Subcutaneous adipose tissue (tissue), 4 donors: ENCODE measurements around the gene ERC2. TPM values are rescaled to one million over a fixed set of nuclear protein-coding genes. Genes with fewer than 3 reads are reported as not detected.

Experiments used
- total RNA-seq, 4 donors: library from RNA; depleted of rRNA; stranded (reverse); fragments of >200 nt; gene quantifications; one replicate each; pipeline ENCODE4 v1.1.0, GENCODE V29; 2016
- TF ChIP-seq, protein P1 (sequence below): fragments of 450-650 bp; IDR thresholded peaks from one replicate; pipeline ENCODE4 v1.5.1; 2016; ENCODE audit warnings: low read depth, mild to moderate bottlenecking, control low read depth, antibody characterized with exemption, moderate library complexity

ERC2 gene
- total RNA-seq, 4 donors from 2014 or later, result 1.1 TPM; not detected in 3

DNA sequence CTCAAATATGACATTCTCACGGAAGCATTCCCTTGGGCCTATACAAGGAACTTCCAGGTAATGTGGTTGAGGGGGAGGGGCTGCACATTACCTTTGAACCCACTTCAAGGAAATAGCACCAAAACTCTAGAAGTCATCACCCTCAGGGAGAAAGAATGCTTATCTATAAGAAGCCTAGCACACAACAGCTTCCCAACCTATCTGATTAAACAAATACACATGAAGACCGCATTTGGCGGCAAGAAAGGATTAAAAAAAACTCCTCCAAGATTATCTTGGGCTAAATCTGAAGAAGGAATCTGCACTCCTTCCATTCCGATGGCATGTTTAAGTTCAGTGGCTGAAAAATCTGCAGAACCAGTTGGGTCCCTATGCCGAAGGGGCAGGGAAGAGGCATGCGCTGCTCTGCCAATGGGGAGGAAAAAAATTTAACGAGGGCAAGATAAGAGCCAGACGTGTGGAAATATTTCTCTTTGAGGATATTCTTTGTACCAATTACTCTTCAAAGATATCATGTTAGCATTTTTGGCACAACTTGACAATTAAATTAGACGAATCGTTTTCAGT lies 899.2 kb downstream of the ERC2 start:
- TF ChIP-seq, protein P1, sequence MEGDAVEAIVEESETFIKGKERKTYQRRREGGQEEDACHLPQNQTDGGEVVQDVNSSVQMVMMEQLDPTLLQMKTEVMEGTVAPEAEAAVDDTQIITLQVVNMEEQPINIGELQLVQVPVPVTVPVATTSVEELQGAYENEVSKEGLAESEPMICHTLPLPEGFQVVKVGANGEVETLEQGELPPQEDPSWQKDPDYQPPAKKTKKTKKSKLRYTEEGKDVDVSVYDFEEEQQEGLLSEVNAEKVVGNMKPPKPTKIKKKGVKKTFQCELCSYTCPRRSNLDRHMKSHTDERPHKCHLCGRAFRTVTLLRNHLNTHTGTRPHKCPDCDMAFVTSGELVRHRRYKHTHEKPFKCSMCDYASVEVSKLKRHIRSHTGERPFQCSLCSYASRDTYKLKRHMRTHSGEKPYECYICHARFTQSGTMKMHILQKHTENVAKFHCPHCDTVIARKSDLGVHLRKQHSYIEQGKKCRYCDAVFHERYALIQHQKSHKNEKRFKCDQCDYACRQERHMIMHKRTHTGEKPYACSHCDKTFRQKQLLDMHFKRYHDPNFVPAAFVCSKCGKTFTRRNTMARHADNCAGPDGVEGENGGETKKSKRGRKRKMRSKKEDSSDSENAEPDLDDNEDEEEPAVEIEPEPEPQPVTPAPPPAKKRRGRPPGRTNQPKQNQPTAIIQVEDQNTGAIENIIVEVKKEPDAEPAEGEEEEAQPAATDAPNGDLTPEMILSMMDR, result no peak

DNA sequence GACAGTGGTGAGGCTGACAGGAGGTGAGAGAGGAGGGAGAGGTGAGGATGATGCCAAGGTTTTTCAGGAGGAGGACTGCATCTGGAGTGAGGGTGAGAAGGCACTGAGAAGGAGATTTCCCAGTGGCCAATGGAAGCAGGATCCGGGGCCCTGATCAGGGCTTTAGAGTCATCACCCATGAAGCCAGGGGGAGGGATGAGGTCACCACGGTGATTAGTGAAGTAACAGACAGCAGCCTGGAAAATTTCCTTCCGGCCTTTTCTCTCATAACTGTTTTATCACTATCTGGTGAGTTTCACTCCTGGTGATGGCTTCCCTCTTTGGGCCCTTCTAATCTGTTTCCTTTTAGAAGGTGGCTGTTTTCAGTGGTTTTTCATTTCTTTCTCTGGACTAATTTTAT lies 900.7 kb downstream of the ERC2 start:
- TF ChIP-seq, protein P1, result no peak

DNA sequence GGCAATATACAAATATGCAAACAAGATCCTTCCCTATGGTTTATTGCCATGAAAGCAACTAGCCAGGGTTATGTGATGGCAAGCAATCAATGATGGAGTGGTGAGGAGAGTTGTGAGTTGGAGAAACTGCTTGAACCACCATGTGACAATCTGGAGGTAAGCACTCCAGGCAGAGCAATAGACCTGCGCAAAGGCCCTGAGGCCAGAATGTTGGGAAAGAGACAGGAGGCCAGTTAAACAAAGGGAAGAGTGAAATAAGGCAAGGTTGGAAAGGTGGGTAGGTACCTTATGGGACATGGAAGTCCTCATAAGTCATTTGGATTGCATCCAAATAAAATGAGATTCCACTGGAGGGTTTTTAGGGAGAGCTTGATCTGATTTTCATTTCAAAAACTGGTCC lies 901.1 kb downstream of the ERC2 start:
- TF ChIP-seq, protein P1, result no peak

DNA sequence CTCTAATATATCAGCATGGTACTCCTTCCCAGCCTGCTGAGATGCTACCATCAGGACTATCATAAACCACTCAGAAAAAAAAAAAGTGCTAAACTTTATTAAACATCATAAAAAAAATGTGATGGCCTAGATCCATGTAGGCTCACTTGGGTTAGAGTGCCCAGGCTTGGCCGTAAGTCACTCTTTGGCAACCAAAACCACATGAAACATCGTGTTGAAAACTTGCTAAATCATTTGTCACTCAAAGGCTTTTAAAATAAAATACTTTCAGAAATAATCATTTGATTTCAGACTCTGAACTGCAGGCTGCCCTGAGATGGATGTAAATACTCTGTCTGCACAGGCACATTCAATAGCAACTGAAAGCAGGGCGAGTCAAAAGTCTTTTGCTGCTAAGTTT lies 902.7 kb downstream of the ERC2 start:
- TF ChIP-seq, protein P1, result no peak

DNA sequence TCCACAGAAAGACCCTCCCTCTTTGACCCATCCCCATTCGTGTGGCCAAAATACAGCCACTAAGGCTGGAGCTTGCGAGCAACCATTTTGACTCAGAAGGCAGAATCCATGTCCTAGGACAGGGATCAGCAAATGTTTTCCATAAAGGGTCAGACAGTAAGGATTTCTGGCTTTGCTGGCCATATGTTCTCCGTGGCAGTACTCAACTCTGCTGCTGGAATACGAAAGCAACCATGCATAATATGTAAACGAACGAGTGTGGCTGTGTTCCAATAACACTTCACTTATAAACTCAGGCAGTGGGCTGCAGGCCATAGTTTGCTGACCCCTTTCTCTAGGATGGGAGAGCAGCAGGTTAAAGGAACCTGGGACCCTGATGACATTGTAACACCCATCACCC lies 903.5 kb downstream of the ERC2 start:
- TF ChIP-seq, protein P1, result no peak

DNA sequence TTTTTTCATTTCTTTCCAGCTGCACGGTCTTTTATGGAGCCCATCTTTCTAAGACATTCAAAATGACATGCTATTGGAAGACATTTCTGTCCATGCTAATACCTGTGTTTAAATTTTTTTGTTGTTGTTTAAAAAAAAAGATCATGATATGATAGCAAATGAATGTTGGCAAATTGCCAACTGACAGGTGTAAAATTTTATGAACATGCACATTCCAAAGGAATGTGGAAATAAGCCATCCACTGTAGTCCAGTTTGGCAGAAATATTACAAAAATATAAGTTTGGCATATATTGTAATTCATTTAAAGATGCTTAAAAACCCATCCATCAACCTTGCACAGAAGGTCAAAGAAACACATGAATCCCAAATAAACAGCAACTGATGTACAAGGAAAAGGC lies 905.6 kb downstream of the ERC2 start:
- TF ChIP-seq, protein P1, result no peak

DNA sequence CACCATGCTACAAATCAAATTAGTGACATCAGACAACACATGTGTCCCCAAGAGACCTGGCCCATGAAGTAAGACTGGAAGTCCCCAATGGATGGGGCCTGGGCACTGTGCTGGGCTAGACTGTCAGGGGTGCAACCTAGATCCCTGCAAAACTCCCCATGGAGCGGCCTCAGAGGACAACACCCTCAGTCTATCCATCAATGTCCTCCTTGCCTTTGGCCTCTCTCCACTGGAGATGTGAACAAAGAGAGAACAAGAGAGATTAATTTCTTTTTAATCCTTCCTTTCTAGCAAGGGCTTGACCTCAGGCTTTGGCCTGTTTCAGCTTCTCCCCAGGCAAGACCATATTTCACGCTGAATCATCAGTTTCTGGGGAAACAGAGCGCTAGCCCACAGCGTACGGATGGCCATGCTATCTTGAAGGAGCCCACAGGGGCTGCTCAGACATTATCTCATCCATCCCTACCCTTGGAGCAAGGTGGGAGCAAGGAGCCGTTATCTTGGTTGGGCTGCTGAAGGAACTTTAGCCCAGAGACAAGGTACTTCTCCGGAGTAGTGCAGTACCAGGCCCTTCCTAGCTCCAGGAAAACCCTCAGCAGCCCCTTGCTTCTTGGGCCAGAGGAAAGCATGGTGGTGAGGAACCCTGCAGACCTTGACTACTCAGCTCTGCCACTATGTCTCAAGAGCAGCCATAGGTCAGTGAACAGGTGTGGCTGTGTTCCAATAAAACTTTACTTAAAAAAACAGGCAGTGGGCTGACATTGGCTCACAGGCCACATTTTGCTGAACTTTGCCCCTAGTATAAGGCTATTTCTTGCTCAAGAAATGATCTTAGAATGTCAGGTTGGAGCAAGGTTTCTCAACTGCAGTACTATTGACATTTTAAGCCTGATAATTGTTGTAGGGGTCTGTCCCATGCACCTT lies 908.5 kb downstream of the ERC2 start:
- TF ChIP-seq, protein P1, result no peak
